ENCODE results near the gene TRPV5. TPM values are rescaled to one million over a fixed set of nuclear protein-coding genes. Genes with fewer than 3 reads are reported as not detected.
A peak's percentile ranks its signal among the peaks of the same experiment; 100 is the strongest.

TRPV5 gene
- polyA plus RNA-seq, 6 donors from 2014 or later, result not detected

DNA sequence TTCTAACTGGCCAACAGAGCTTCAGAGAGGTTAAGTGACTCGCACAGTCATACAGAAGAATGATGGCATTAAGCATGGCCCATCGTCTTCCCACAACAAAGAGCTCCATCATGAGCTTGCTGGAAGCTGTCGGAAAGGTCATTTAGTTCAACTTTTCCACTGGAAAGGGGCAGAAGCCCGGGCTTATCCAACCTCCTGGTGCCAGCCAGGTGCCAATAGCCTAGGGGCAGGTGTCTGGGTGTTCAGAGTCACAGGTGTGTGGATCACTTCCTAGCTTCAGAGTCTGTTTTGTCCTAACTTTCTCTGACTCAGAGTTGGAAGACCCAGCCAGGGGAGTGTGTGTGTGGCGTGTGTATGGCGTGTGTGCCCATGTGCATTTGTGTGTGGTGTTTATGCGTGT, 46.7 kb downstream of the TRPV5 start:
- Mint-ChIP-seq H3K27ac (no peak overlapping the region), H3K36me3 (no peaks in the 10 kb centered on the region), H3K9me3 (peaks cover 0 to 4% (median 0%) of the 10 kb centered on the region in 7 donors), H3K4me1 (peaks cover 0 to 6% (median 6%) of the 10 kb centered on the region in 3 donors), H3K27me3 (peaks cover 17 to 29% (median 25%) of the 10 kb centered on the region in 3 donors), H3K4me3 (no peak overlapping the region)
- DNase-seq (no peak), ATAC-seq (ENCODE audit: low read depth in 2 of 2) (no peak)

DNA sequence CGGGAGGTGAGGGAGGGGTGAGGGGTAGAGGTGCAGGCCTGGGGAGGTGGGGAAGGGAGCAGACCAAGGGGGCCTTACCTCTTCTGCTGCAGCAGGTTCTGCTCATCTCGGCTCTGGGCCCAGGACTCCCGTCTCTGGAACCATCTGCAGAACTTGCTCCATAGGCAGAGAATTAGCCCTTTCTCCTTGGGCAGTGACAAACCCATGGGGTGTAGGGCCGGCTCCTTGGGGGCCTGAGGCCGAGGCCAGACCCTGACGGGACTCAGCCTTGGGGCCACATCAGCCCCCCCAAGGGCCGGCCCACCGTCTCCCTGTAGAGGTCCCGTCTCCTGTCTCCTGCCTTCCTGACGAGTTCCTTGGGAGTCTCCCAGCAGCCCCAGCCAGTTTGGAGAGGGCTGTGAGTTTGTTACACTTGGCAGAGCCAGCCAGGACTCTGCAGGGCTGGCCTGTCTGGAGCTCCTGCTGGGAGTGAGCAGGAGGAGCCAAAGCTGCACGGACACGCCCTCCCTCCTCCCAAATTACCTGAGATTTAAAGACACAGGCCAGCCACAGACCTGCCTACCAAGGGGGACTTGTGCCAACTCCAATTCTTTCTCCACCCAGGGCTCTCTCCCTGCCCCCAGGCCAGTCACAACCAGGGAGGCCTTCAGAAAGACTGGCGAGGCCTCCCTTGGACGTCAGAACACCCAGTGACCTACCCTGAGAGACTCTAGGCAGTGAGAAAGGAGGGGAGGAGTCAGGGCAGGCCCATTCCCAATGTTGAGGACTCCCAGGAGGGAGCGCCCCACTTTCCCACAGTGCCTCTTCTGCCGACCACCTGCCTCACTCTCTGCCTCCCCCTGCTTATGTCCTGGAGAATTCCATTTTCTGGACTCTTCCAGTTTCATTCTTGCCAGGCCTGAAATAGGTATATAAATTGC, 48.0 kb downstream of the TRPV5 start, which contains the start of gene TRPV6:
TSS of gene TRPV6 (minus strand) at position 435 of the 920 bp plus-strand sequence.
- Mint-ChIP-seq H3K27me3 (peaks cover 16 to 22% (median 16%) of the 10 kb centered on the region in 3 donors), H3K36me3 (no peaks in the 10 kb centered on the region), H3K4me3 (no peak within 1 kb of the TSS), H3K4me1 (peaks cover 0 to under 1% (median 0%) of the 10 kb centered on the region in 3 donors), H3K9me3 (no peaks in the 10 kb centered on the region), H3K27ac (peak within 1 kb of the TSS in 1 of 6 donors; percentile 7)
- ATAC-seq (ENCODE audit: low read depth in 2 of 2), result no peak
- DNase-seq, result no peak

DNA sequence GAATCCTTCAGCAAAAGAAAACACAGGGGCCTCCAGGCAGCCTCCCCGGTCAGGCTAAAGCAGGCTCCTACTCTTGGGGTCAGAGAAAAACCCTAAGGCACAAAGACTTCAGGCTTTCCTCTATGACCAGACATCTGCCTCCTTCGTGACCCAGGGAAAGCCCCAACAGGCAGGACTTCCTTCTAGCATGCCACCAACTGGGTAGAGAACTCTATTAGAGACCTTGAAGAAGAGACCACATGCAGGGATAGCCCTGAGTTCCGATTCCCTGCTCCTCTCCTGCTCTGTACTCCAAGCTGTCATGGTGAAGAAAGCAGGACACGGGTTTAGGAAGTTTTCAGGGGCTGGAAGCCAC, 49.3 kb downstream of the TRPV5 start:
- ATAC-seq (ENCODE audit: low read depth in 2 of 2), result peak; percentile 28 to 37
- H3K27ac Mint-ChIP-seq, result no peak overlapping the region
- H3K4me1 Mint-ChIP-seq, result no peaks in the 10 kb centered on the region
- H3K36me3 Mint-ChIP-seq, result no peaks in the 10 kb centered on the region
- H3K27me3 Mint-ChIP-seq, result peaks cover 10 to 33% (median 11%) of the 10 kb centered on the region in 3 donors
- no peaks in the 10 kb centered on the region for H3K9me3 Mint-ChIP-seq
- DNase-seq, result no peak
- no peak overlapping the region for H3K4me3 Mint-ChIP-seq

DNA sequence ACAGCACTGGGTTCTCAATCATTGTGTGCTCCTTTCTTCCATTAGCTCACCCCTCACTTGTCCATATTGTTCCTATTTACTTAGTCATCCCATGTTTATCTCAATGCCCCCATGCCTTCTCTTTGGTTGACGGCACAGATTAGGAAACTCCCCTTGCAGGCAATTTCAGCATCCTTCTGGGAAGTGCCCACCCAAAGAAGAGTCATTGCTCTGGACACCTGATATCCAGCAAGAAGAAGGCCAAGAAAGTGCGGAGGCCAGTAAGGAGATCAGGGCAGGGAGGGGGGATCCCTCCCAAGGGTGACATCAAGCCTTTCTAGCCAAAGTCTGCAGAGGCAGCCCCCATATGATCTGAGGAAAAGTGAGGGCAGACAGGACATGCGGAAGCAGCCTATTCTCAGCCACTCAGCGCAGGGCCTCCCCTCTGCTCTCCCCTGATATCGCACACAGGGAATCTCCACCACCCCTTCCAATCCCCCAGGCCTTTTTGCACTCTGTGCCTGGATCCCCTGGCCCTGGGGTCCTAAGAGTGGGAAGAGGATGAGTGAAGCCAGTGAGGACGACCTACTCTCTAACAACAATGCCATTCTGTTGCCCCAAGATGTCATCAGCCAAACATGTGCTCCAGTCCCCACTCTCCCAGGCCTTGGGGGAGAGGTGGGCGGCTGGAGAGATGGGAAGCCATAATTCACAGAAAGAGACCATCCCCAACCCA, 49.8 kb downstream of the TRPV5 start:
- DNase-seq (no peak), ATAC-seq (ENCODE audit: low read depth in 2 of 2) (no peak)
- Mint-ChIP-seq H3K27me3 (peaks cover 9 to 34% (median 10%) of the 10 kb centered on the region in 3 donors), H3K27ac (no peak overlapping the region), H3K4me1 (no peaks in the 10 kb centered on the region), H3K36me3 (no peaks in the 10 kb centered on the region), H3K4me3 (no peak overlapping the region), H3K9me3 (no peaks in the 10 kb centered on the region)

DNA sequence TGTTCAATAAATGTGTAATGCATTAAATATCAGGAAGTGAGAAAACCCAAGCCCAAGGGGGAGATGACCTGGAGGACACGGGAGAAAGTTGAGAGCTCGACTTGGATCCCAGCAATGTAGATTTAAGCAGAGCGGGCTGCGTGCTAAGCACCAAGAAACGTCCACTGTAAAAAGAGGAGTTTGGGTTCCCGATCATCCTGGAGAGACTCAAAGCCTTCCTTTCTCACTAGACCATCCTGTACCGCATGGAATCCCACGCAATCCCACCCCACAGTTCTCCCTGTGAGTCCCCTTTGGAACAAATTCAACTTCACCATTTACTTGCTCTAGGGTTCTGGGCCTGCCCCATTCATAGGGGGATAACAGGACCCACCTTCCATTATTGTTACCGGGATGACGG, 50.4 kb downstream of the TRPV5 start:
- Mint-ChIP-seq H3K4me3 (no peak overlapping the region), H3K4me1 (no peaks in the 10 kb centered on the region), H3K9me3 (no peaks in the 10 kb centered on the region), H3K27ac (no peak overlapping the region), H3K27me3 (peaks cover 9 to 39% (median 10%) of the 10 kb centered on the region in 3 donors), H3K36me3 (no peaks in the 10 kb centered on the region)
- ATAC-seq (ENCODE audit: low read depth in 2 of 2) (no peak), DNase-seq (no peak)

DNA sequence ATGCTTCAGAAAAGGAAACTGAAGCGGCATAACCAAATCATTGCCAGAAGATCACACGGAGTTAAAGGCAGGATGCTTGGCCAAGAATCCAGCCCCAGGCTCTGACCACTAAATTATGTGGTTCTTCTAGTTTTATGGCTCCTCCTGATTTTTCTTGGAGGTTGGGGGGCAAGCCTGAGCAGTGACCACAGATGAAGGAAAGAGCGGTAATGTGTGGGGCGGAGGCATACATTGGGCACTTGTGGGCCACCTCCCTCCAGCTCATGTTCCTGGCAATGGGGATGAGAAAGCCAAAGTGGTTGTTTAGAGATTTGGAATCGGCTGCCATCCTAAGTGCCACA, 51.2 kb downstream of the TRPV5 start:
- H3K4me3 Mint-ChIP-seq, result no peak overlapping the region
- H3K27ac Mint-ChIP-seq, result no peak overlapping the region
- DNase-seq, result no peak
- H3K36me3 Mint-ChIP-seq, result no peaks in the 10 kb centered on the region
- peaks cover 5 to 44% (median 8%) of the 10 kb centered on the region in 3 donors for H3K27me3 Mint-ChIP-seq
- ATAC-seq (ENCODE audit: low read depth in 2 of 2), result no peak
- no peaks in the 10 kb centered on the region for H3K9me3 Mint-ChIP-seq
- no peaks in the 10 kb centered on the region for H3K4me1 Mint-ChIP-seq

DNA sequence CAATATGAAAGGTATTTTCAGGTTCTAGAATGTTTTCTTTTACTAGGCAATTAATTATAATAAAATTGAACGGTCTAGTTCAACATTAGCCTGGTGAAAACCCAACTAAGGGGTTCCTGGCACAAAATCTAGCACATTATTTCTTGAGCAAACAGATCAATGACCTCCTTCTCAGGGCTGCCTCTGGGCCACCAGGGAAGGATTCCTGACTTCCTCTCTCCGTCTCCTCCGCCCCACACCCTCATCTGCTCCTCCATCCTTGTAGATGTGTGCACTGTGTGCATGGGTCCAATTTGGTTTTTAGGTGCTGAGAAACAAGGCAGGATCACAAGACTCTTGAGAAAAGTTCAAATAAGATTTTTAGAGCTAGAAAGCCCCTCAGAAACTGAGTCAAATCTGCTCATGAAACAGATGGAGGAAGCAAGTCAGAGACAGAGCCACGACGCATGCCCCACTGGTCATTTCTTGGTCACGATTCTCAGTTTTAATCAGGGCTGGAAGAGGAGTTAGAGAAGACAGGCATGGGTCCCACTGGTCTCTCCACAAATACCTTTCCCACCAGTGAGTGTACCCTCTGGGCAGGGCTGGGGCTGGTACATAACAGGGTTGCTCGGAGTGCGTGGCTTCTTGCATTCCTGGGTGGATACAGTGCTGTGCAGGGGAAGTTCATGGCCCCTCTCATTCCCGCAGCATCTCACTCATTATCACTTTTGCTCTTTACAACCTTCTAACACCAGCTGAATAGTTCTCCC, 51.8 kb downstream of the TRPV5 start:
- peaks cover 0 to 46% (median 5%) of the 10 kb centered on the region in 3 donors for H3K27me3 Mint-ChIP-seq
- no peak for DNase-seq
- no peaks in the 10 kb centered on the region for H3K9me3 Mint-ChIP-seq
- no peaks in the 10 kb centered on the region for H3K36me3 Mint-ChIP-seq
- no peak overlapping the region for H3K27ac Mint-ChIP-seq
- ATAC-seq (ENCODE audit: low read depth in 2 of 2), result no peak
- H3K4me1 Mint-ChIP-seq, result no peaks in the 10 kb centered on the region
- no peak overlapping the region for H3K4me3 Mint-ChIP-seq

DNA sequence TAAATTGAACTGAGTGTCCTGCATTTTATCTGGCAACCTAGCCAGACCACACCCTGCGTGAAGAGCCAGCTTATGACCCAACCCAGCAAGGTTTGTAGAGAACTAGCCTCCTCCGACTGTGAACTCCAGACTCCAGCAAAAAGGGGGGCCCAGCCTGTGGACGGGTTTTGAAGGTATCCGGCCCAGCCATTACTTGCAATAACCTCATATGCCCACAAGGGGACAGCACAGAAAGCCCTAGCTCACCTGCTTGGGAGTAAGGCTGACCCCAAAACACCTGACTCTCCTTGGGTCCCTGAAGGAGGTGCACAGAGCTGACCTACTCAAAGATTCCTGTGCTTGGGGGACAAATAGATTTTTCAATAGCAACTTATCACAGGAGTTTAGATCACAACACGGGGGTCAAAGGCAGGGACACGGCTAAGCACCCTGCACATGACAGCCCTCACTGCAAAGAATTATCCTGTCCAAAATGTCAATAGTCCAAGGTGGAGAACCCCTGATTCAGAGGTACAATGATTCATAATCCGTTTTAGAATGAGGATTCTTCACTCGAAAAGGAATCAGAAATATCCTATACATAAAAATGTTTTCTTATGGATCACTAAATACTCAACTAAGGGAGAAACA, 52.6 kb downstream of the TRPV5 start:
- Mint-ChIP-seq H3K36me3 (no peaks in the 10 kb centered on the region), H3K4me1 (peaks cover 0 to under 1% (median 0%) of the 10 kb centered on the region in 3 donors), H3K9me3 (no peaks in the 10 kb centered on the region), H3K27ac (peak overlapping the region in 1 of 6 donors; percentile 54), H3K4me3 (peak overlapping the region in 2 of 8 donors; percentile 9 to 56), H3K27me3 (peaks cover 5 to 53% (median 7%) of the 10 kb centered on the region in 3 donors)
- DNase-seq (peak; percentile 43), ATAC-seq (ENCODE audit: low read depth in 2 of 2) (peak; percentile 61 to 81)

DNA sequence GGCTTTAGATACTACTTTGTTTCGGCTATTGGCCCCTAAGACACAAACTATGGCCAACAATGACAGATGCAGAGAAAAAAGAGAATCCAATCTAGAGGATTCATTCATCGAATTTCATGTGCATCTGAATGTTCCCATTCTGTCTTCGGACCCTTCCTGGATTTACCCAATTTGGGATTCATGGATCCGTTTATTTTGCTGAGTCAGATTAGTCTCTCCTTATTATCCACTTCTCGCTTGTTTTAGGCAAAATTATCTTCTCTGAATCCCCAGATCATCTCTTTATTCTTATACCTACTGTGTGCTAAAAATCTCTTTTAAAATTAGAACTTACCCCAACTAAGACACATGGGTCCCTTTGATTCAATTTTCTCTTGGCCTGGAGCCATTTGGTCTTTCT, 54.5 kb downstream of the TRPV5 start:
- no peaks in the 10 kb centered on the region for H3K9me3 Mint-ChIP-seq
- H3K4me1 Mint-ChIP-seq, result peaks cover 0 to 5% (median 0%) of the 10 kb centered on the region in 3 donors
- H3K36me3 Mint-ChIP-seq, result no peaks in the 10 kb centered on the region
- ATAC-seq (ENCODE audit: low read depth in 2 of 2) (no peak), DNase-seq (no peak)
- H3K4me3 Mint-ChIP-seq, result no peak overlapping the region
- no peak overlapping the region for H3K27ac Mint-ChIP-seq
- peaks cover 5 to 59% (median 19%) of the 10 kb centered on the region in 3 donors for H3K27me3 Mint-ChIP-seq

DNA sequence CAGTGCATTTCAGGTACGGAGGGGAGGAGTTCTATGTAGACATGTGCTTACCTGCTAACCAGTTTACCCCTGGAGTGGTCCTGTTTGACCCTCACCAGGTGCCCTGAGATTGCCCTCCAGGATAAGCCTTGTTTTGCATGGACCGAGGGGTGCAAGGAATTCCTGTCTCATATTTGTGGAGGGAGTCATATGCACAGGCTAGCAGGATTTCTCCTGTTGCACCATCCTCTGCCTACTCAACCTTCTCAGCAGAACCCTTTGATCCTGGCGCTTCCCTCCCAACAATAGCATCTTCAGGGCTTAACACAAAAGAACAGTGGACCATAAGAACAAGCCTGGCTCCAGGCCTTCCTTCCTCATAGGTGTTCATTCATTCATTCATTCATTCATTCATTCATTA, 55.2 kb downstream of the TRPV5 start:
- Mint-ChIP-seq H3K36me3 (no peaks in the 10 kb centered on the region), H3K4me1 (peaks cover 0 to 5% (median 0%) of the 10 kb centered on the region in 3 donors), H3K27ac (peak overlapping the region in 1 of 6 donors; percentile 25), H3K27me3 (peaks cover 5 to 59% (median 19%) of the 10 kb centered on the region in 3 donors), H3K4me3 (no peak overlapping the region), H3K9me3 (no peaks in the 10 kb centered on the region)
- no peak for DNase-seq
- no peak for ATAC-seq (ENCODE audit: low read depth in 2 of 2)

DNA sequence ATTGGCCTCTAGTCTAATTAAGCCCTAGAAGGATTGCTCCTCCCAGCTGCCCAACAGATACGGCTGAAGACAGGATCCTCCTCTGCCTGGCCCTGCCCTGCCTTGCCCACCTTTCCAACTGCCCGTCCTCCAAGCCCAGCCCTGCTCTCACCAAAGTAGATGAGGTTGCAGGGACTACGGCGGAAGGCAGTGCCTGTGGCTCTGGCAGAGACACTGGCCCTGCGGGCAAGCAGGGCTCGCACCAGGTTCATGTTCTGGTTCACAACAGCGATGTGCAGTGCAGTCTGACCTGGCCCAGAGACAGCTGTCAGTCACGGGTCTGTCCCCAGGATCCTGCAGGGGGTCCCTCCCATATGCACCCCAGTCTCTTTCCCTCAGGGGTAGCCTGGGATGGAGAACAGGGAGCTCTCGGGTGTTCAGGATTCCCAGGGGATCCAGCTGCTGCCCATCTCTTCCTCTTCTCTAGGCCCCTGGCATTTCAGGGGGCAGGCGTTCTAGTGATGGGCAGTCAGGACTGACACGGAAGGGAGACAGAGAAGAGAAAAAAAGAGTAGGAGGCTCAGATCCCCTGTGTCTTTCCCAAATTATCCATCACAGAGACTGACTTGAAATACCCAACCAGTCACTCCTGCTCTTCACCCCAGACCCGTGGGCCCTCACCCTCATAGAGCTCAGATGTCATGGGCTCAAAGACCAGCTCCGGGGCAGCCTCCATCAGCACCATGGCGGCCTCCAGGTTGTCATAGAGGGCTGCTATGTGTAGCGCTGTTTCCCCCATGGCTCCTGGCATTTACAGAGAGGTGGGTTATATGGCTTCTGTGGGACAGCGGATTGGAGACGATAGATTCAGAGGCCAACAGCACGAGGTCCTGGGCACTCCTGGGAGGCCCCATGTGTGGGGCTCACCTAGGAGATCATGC, 56.3 kb downstream of the TRPV5 start:
- H3K27ac Mint-ChIP-seq, result no peak overlapping the region
- no peaks in the 10 kb centered on the region for H3K36me3 Mint-ChIP-seq
- no peak overlapping the region for H3K4me3 Mint-ChIP-seq
- no peaks in the 10 kb centered on the region for H3K9me3 Mint-ChIP-seq
- no peak for ATAC-seq (ENCODE audit: low read depth in 2 of 2)
- H3K27me3 Mint-ChIP-seq, result peaks cover 5 to 56% (median 19%) of the 10 kb centered on the region in 3 donors
- H3K4me1 Mint-ChIP-seq, result peaks cover 0 to 5% (median 0%) of the 10 kb centered on the region in 3 donors
- DNase-seq, result no peak
